Adipose tissue (tissue), 3 donors: Measurements from ENCODE around the gene INSM1. TPM values are rescaled to one million over a fixed set of nuclear protein-coding genes. Genes with fewer than 3 reads are reported as not detected.

Source experiments
- H3K27ac ChIP-seq: one replicate; pipeline ENCODE4 v1.5.1; 2013; ENCODE audit warnings: low read depth, low read length
- WGBS, 3 donors: extraction: QIAGEN DNeasy Blood & Tissue Kit; methylation state at CpG; one replicate each; pipeline ENCODE4 v1.1.7; 2013; 5-methylcytosine and 5-hydroxymethylcytosine counted together
- polyA plus RNA-seq, 3 donors: library from polyadenylated mRNA; stranded (reverse); fragments of 200-250 nt; gene quantifications; one replicate each; pipeline ENCODE4 v1.2.3, GENCODE V29; 2013
- donor health status: healthy with polysubstance abuse.
- donor health status: Bipolar disorder and iron deficiency.
- donor health status: healthy.

INSM1 gene
- polyA plus RNA-seq, 3 donors, result 0.06 to 3.2 (median 0.22) TPM

GRCh38 chr20:20410678-20411077 lies 42.8 kb downstream of the INSM1 start:
- 16 to 59% (median 55%) methylated on average over 6 of the region's 6 CpGs for WGBS, 3 donors
- H3K27ac ChIP-seq, result no peak overlapping the region

DNA sequence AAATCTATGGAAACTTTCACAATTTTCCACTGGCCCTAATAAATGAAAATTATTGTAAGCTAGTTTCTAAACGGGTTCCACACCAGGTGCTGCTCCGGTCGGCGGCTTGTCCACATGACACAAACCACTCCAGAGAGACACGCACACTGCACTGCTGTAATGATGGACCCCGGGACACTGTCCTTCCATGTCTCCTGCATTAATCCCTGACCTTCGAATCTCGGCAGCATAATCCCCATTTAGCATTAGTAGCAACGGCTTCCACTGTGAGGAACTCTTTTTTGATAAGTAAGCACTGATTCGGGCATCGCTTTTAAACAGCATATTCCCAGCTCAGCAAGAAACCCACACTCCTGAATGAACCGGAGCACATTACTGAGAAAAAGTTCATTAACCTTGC lies 43.5 kb downstream of the INSM1 start:
- no peak overlapping the region for H3K27ac ChIP-seq
- WGBS, 3 donors, result 84 to 92% (median 89%) methylated on average over 12 of the region's 12 CpGs

DNA sequence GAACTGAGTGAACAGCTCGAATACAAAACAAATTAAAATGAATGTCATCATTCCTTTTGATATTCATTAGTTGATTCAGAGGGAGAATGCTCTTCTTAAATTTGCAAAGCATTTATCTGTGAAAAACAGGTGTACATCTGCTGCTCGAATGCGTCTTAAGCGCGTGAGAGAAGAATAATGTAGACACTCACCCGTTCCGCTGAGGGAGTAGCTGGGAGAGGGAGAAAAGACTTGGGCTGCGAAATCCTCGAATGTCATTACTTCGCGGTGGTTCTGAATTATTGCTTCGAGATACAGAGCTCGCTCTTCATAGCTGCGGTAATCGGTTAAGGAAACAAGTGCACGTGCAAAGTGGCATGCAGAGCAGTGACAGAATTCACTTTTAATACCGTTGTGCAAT lies 43.9 kb downstream of the INSM1 start:
- H3K27ac ChIP-seq, result no peak overlapping the region
- WGBS, 3 donors, result 89 to 96% (median 94%) methylated on average over 17 of the region's 17 CpGs

GRCh38 chr20:20412750-20413149 lies 44.8 kb downstream of the INSM1 start:
- WGBS, 3 donors, result 58 to 76% (median 65%) methylated on average over 9 of the region's 9 CpGs
- H3K27ac ChIP-seq, result no peak overlapping the region

DNA sequence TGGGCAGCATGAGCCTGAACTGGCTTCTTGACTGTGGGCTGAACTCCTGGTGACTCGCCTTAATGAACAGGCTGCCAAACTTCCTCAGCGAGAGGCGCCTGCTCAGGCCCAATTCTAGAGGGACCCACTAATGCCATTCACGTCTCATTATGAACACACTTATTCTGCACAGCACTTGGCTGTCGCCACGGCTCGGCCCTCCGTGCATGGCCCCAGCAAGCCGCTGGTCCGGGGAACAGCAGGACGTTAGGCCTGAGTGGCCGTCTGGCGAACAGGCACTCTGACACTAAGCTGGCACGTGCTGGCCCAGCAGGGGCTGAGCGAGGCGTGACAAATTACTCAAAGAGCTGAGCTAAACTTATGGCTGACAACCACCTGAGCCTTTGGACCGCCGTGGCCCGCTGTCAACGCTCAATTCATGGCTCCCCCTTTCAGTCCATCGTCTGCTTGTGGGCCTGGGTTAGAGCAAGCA lies 45.9 kb downstream of the INSM1 start:
- WGBS, 3 donors, result 89 to 94% (median 90%) methylated on average over 21 of the region's 21 CpGs
- H3K27ac ChIP-seq, result no peak overlapping the region

DNA sequence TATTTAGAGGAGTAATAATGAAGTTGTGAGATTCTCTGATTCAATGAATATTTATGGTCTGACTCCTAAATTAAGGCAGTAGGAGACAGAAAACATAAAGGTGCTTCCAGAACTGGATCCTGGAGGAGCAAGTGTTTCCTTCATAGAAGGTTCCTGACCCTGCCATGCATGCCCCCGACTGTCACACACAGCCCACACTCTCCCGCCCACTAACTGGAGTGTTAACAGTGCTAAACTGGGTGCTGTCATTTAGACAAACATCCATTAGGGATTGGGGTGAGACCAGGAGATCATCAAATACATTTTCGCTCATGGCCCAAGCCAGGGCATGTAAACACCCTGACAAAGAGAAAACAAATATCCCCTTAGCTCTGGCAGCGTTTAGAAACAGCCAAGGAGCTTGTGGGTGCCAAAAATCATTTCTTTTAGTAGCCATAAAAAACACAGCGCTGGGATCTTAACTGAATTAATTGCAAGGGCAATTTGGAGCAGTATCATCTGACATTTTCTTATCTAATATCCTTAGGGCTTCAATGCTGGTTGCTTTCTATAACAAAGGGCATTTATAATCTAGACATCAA lies 46.8 kb downstream of the INSM1 start:
- 75 to 81% (median 77%) methylated on average over 5 of the region's 5 CpGs for WGBS, 3 donors
- H3K27ac ChIP-seq, result no peak overlapping the region

GRCh38 chr20:20415321-20415720 lies 47.4 kb downstream of the INSM1 start:
- H3K27ac ChIP-seq, result no peak overlapping the region
- WGBS, 3 donors, result 97 to 100% (median 98%) methylated on average over 1 of the region's 1 CpG

DNA sequence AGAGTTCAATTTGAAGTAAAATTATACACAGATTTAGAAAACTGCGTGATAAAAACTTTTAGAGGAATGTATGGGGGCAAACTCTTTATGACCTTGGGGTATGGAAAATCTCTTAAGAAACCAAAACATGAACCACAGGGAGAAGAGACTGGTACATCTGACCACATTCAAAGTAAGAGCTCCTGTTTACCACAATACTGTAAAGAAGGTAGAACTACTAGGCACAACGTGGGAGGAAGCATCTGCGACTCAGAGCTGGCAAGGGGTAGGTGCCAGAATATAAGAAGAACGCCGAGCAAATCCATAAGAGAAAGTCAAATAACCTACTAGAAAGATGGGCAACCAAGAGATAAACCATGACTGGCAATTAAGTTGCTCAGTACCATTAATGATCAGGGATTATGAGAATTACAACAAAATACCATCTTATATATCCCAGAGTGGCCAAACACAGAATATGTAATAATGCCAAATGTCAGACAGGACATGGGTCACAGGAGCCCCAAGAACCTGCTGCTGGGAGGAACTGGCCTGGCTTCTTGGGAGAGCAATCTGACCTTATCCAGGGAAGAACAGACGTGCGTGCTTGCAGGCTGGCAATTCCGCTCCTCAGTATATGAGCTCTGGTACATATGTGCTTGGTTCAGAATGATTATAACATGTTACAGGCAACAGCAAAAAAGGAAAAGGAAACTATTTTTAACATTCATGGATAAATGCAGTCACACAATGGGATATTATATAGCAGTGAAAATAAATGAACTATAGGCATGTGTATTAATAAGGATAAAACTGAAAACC lies 50.2 kb downstream of the INSM1 start:
- 91 to 94% (median 91%) methylated on average over 8 of the region's 8 CpGs for WGBS, 3 donors
- H3K27ac ChIP-seq, result no peak overlapping the region
